ENCODE results near the gene MSANTD3. TPM values are rescaled to one million over a fixed set of nuclear protein-coding genes. Genes with fewer than 3 reads are reported as not detected.

Gene MSANTD3
- total and polyA plus RNA-seq, 2 of the 13 experiments (the other 11 are each of a cell fraction or from before 2014, with no cell fraction given) = 10.1 to 19.2 TPM

- TF ChIP-seq ZBTB3 (CRISPR knock-in tag; IDR thresholded peaks at IDR 0.05; ENCODE audit: borderline replicate concordance, low read depth) = no peak
- no peak for TF ChIP-seq PLRG1 (conservative IDR thresholded peaks at IDR 0.05)
- TF ChIP-seq HNF1B (CRISPR knock-in tag; IDR thresholded peaks at IDR 0.05) = 0 out of 2 replicates have a peak, but pooled peaks have one; percentile 47
- TF ChIP-seq ZBTB33 (CRISPR knock-in tag; IDR thresholded peaks at IDR 0.05) = no peak
- no peak for TF ChIP-seq ZNF207 (IDR thresholded peaks at IDR 0.05; ENCODE audit: borderline replicate concordance)
- no peak for TF ChIP-seq ZNF7 (CRISPR knock-in tag; IDR thresholded peaks at IDR 0.05)
- TF ChIP-seq THAP8 (CRISPR knock-in tag; IDR thresholded peaks at IDR 0.05; ENCODE audit: borderline replicate concordance) = no peak
- TF ChIP-seq PREB (CRISPR knock-in tag; IDR thresholded peaks at IDR 0.05) = no peak
- no peak for TF ChIP-seq RFX3 (CRISPR knock-in tag; IDR thresholded peaks at IDR 0.05)
- no peak for TF ChIP-seq ZNF414 (CRISPR knock-in tag; IDR thresholded peaks at IDR 0.05)
- TF ChIP-seq ZNF3 (CRISPR knock-in tag; IDR thresholded peaks at IDR 0.05) = no peak
- 0 out of 2 replicates have a peak, but pooled peaks have one; percentile 44 for TF ChIP-seq NFE2 (CRISPR knock-in tag; IDR thresholded peaks at IDR 0.05)
- no peak for TF ChIP-seq FOXK1 (CRISPR knock-in tag; IDR thresholded peaks at IDR 0.05; ENCODE audit: borderline replicate concordance, low read depth)
- no peak for TF ChIP-seq NFE2L1 (CRISPR knock-in tag; IDR thresholded peaks at IDR 0.05; ENCODE audit: borderline replicate concordance)
- TF ChIP-seq ZFP37 (CRISPR knock-in tag; IDR thresholded peaks at IDR 0.05; ENCODE audit: borderline replicate concordance) = no peak
- no peak for TF ChIP-seq TRIM22 (IDR thresholded peaks at IDR 0.05)
- no peak for TF ChIP-seq ZNF275 (CRISPR knock-in tag; IDR thresholded peaks at IDR 0.05; ENCODE audit: borderline replicate concordance)
- no peak for TF ChIP-seq ZNF605 (CRISPR knock-in tag; IDR thresholded peaks at IDR 0.05)
These were observed at the start of gene MSANTD3 (continued) for GRCh38 chr9:100426530-100427365.
